Brain microvascular endothelial cell (primary cell): ENCODE measurements around the gene THRB.

ENCODE experiments used
- DNase-seq: peaks from one replicate; pipeline ENCODE4 v3.0.0-alpha.2; 2020
- H3K27ac ChIP-seq: fragments of 250-450 bp; sonication (Bioruptor Pico); 2 replicates; pipeline ENCODE4 v1.5.1; 2020; ENCODE audit warnings: mild to moderate bottlenecking, moderate library complexity
- H3K27me3 ChIP-seq: fragments of 250-450 bp; sonication (Bioruptor Pico); replicated peaks from 2 replicates; pipeline ENCODE4 v1.5.1; 2020; ENCODE audit warnings: mild to moderate bottlenecking
- H3K36me3 ChIP-seq: fragments of 250-450 bp; sonication (Bioruptor Pico); replicated peaks from 2 replicates; pipeline ENCODE4 v1.5.1; 2020; ENCODE audit warnings: mild to moderate bottlenecking
- H3K4me3 ChIP-seq: 2 replicates; pipeline ENCODE4 v1.5.1; 2011; ENCODE audit warnings: low read depth, mild to moderate bottlenecking, control low read depth, low read length, moderate library complexity
- in situ Hi-C: cut with HindIII; loops from 2 replicates; pipeline ENCODE4 v1.10.0; 2017; ENCODE audit warnings: low sequenced_read_pairs, low pct_ligation_motif_present
- TF ChIP-seq, protein P1 (sequence below): IDR thresholded peaks from 2 replicates; pipeline ENCODE4 v1.5.1; 2011; ENCODE audit warnings: low read depth, mild to moderate bottlenecking, moderate library complexity, low read length, control low read depth, inconsistent platforms; ENCODE audit errors: missing control alignments

The THRB gene

DNA sequence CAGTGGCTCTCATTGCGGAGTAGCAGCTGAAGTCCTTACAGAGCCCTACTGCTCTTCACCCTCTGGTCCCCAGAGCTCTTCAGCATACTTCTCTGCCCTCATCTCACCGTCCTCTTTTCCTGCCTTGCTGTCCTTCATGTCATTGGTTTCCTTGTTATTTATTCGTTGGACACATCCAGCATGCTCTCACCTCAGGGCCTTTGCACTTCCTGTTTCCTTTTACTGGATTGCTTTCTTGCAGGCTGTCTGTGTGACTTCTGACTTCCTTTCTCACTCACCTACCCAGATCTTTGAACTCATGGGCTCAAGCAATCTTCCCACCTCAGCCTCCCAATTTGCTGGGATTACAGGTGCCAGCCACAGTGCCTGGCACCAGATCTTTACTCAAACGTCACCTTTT is 422.5 kb downstream of the THRB start:
- Histone ChIP-seq H3K36me3 (no peaks in the 10 kb centered on the region), H3K4me3 (no peak overlapping the region), H3K27me3 (no peaks in the 10 kb centered on the region), H3K27ac (no peak overlapping the region)
- in situ Hi-C loops, result no loop called here
- TF ChIP-seq, protein P1, sequence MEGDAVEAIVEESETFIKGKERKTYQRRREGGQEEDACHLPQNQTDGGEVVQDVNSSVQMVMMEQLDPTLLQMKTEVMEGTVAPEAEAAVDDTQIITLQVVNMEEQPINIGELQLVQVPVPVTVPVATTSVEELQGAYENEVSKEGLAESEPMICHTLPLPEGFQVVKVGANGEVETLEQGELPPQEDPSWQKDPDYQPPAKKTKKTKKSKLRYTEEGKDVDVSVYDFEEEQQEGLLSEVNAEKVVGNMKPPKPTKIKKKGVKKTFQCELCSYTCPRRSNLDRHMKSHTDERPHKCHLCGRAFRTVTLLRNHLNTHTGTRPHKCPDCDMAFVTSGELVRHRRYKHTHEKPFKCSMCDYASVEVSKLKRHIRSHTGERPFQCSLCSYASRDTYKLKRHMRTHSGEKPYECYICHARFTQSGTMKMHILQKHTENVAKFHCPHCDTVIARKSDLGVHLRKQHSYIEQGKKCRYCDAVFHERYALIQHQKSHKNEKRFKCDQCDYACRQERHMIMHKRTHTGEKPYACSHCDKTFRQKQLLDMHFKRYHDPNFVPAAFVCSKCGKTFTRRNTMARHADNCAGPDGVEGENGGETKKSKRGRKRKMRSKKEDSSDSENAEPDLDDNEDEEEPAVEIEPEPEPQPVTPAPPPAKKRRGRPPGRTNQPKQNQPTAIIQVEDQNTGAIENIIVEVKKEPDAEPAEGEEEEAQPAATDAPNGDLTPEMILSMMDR, result no peak
- no peak for DNase-seq

DNA sequence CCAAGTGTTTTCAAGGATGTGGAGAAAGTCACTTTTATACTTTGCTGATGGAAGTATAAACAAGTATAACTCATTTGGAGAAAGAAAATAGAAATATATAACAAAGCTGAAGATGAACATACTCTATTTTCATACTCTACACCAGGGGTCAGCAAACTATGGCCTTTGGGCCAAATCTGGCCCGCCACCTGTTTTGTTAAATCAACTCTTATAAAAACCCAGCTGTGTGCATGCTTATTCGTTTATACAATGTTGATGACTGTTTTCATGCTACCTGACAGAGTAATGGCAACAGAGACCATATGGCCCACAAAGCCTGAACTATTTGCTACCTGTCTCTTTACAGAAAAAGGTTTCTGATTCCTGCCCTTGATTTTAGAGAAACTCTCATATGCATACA is 425.6 kb downstream of the THRB start:
- Histone ChIP-seq H3K4me3 (no peak overlapping the region), H3K27ac (no peak overlapping the region), H3K27me3 (no peaks in the 10 kb centered on the region), H3K36me3 (no peaks in the 10 kb centered on the region)
- no peak for DNase-seq
- in situ Hi-C loops, result no loop called here
- TF ChIP-seq, protein P1, result no peak

DNA sequence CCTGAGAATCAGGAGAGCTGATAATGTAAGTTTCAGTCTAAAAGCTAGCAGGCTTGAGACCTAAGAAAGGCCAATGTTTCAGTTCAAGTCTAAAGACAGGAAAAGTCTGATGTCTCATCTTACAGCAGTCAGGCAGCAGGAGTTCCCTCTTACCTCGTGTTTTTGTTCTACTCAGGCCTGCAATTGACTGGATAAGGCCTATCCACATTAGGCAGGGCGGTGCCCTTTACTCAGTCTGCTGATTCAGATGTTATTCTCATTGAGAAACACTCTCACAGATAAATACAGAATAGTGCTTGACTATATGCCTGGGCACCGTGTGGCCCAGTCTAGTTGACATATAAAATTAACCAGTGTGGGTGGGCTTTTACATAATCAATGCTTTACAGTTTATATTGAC is 427.2 kb downstream of the THRB start:
- H3K36me3 ChIP-seq, result no peaks in the 10 kb centered on the region
- in situ Hi-C loops, result no loop called here

More for the DNA sequence above, 427.2 kb downstream of the THRB start:
- TF ChIP-seq, protein P1, result no peak
- no peak for DNase-seq
- no peak overlapping the region for H3K27ac ChIP-seq
- no peaks in the 10 kb centered on the region for H3K27me3 ChIP-seq
- H3K4me3 ChIP-seq, result no peak overlapping the region
